ENCODE data around the gene IPO13.

Gene IPO13

GRCh38 chr1:43998000-43998378, 51.2 kb downstream of the IPO13 start:
- TF ChIP-seq ZFX (IDR thresholded peaks at IDR 0.05): no peak
- H3K27ac ChIP-seq: no peak overlapping the region

GRCh38 chr1:43999455-43999854, 52.7 kb downstream of the IPO13 start:
- no peak overlapping the region for H3K27ac ChIP-seq
- TF ChIP-seq CTCF (conservative IDR thresholded peaks at IDR 0.05) (no peak), ZFX (IDR thresholded peaks at IDR 0.05) (no peak)

- TF ChIP-seq ZFX (IDR thresholded peaks at IDR 0.05) (no peak), CTCF (conservative IDR thresholded peaks at IDR 0.05) (no peak)
- H3K27ac ChIP-seq: no peak overlapping the region
Measured at GRCh38 chr1:44000122-44000665, 53.4 kb downstream of the IPO13 start.

- H3K27ac ChIP-seq: no peak overlapping the region
- TF ChIP-seq ZFX (IDR thresholded peaks at IDR 0.05) (no peak), CTCF (conservative IDR thresholded peaks at IDR 0.05) (no peak)
Measured at GRCh38 chr1:44002165-44002564, 55.4 kb downstream of the IPO13 start.

- H3K27ac ChIP-seq: no peak overlapping the region
- TF ChIP-seq ZFX (IDR thresholded peaks at IDR 0.05) (no peak), CTCF (conservative IDR thresholded peaks at IDR 0.05) (no peak; the same call in 1 of the 2 replicates)
Measured at GRCh38 chr1:44002606-44003157, 55.9 kb downstream of the IPO13 start.

GRCh38 chr1:44008259-44008658, 61.5 kb downstream of the IPO13 start:
- TF ChIP-seq ZFX (IDR thresholded peaks at IDR 0.05) (no peak), CTCF (conservative IDR thresholded peaks at IDR 0.05) (no peak)
- H3K27ac ChIP-seq: no peak overlapping the region

- no peak for TF ChIP-seq CTCF (conservative IDR thresholded peaks at IDR 0.05)
- no peak for TF ChIP-seq ZFX (IDR thresholded peaks at IDR 0.05)
- H3K27ac ChIP-seq: no peak overlapping the region
Measured at GRCh38 chr1:44010935-44011471, 64.3 kb downstream of the IPO13 start.

GRCh38 chr1:44012404-44012803, 65.7 kb downstream of the IPO13 start:
- no peak for TF ChIP-seq CTCF (conservative IDR thresholded peaks at IDR 0.05)
- no peak for TF ChIP-seq ZFX (IDR thresholded peaks at IDR 0.05)

More at GRCh38 chr1:44012404-44012803, 65.7 kb downstream of the IPO13 start:
- H3K27ac ChIP-seq: no peak overlapping the region

Data from C4-2B (cell line).